Peyer's patch (tissue), 4 donors: Measurements from ENCODE around the gene GMIP. TPM values are rescaled to one million over a fixed set of nuclear protein-coding genes. Genes with fewer than 3 reads are reported as not detected.

Experiments used
- DNase-seq, 3 donors: peaks; one replicate each; pipeline ENCODE4 v3.0.0-alpha.2; 2017 to 2019
- H3K27ac ChIP-seq, 4 donors: fragments of 200-600 bp; sonication (generic); one replicate each; pipeline ENCODE4 v1.5.1; 2016 to 2019
- H3K27me3 ChIP-seq, 2 donors: fragments of 200-600 bp; sonication (generic); one replicate each; pipeline ENCODE4 v1.5.1; 2019
- H3K36me3 ChIP-seq, 3 donors: fragments of 200-600 bp; sonication (generic); one replicate each; pipeline ENCODE4 v1.5.1; 2016 to 2019
- H3K4me1 ChIP-seq, 4 donors: fragments of 200-600 bp; sonication (generic); one replicate each; pipeline ENCODE4 v1.5.1; 2016 to 2019
- H3K4me3 ChIP-seq, 4 donors: fragments of 200-600 bp; sonication (generic); 1 replicate in 3 of 4; 2 replicates in 1 of 4; pipeline ENCODE4 v1.5.1; 2016 to 2019; ENCODE audit warnings: mild to moderate bottlenecking in 1 of 4
- H3K9me3 ChIP-seq, 4 donors: fragments of 200-600 bp; sonication (generic); one replicate each; pipeline ENCODE4 v1.5.1; 2016 to 2019; ENCODE audit warnings: mild to moderate bottlenecking in 1 of 4
- CTCF ChIP-seq, 6 experiments: fragments of 450-650 bp in 4 of 6; fragments of 200-600 bp in 2 of 6; sonication (generic) in 1 of 6; IDR thresholded peaks; one replicate each; pipeline ENCODE4 v1.5.1; 2017 to 2019; ENCODE audit warnings: antibody characterized with exemption in 6 of 6, mild to moderate bottlenecking in 3 of 6, moderate library complexity in 1 of 6
- POLR2A ChIP-seq, 2 donors: fragments of 450-650 bp; IDR thresholded peaks; one replicate each; pipeline ENCODE4 v1.5.1; 2017; ENCODE audit warnings: antibody characterized with exemption in 2 of 2, mild to moderate bottlenecking in 2 of 2, moderate library complexity in 2 of 2
- total RNA-seq, 4 donors: library from RNA; depleted of rRNA; stranded (reverse); fragments of >200 nt; gene quantifications; one replicate each; pipeline ENCODE4 v1.1.0, GENCODE V29; 2016

GMIP gene
- total RNA-seq, 4 donors from 2014 or later: 28.0 to 66.8 (median 42.8) TPM

GRCh38 chr19:19661675-19662251, 18.3 kb upstream of the GMIP start:
- Histone ChIP-seq H3K4me3 (peak overlapping the region in 2 of 4 donors; percentile 13 to 84), H3K9me3 (no peaks in the 10 kb centered on the region), H3K4me1 (peaks cover 0 to 22% (median 8%) of the 10 kb centered on the region in 4 donors), H3K36me3 (peaks cover 0 to 37% (median 0%) of the 10 kb centered on the region in 3 donors), H3K27ac (peak overlapping the region in 3 of 4 donors; percentile 19 to 96 (median 95)), H3K27me3 (no peaks in the 10 kb centered on the region)
- peak in 2 of 3 donors; percentile 65 to 70 for DNase-seq
- TF ChIP-seq POLR2A (IDR thresholded peaks at IDR 0.05): no peak
- TF ChIP-seq CTCF (IDR thresholded peaks at IDR 0.05): no peak

- TF ChIP-seq CTCF (IDR thresholded peaks at IDR 0.05) (no peak), POLR2A (IDR thresholded peaks at IDR 0.05) (no peak)
- peaks cover 0 to 43% (median 0%) of the 10 kb centered on the region in 3 donors for H3K36me3 ChIP-seq
- H3K27ac ChIP-seq: peak overlapping the region in 3 of 4 donors; percentile 19 to 96 (median 95)
- no peak for DNase-seq
- peaks cover 0 to 22% (median 8%) of the 10 kb centered on the region in 4 donors for H3K4me1 ChIP-seq
- H3K27me3 ChIP-seq: no peaks in the 10 kb centered on the region
- peak overlapping the region in 1 of 4 donors; percentile 13 for H3K4me3 ChIP-seq
- H3K9me3 ChIP-seq: no peaks in the 10 kb centered on the region
These were observed 17.8 kb upstream of the GMIP start for GRCh38 chr19:19661141-19661674.

- no peak for DNase-seq
- H3K4me3 ChIP-seq: no peak overlapping the region
- H3K4me1 ChIP-seq: peaks cover 0 to 22% (median 8%) of the 10 kb centered on the region in 4 donors
- H3K36me3 ChIP-seq: peaks cover 0 to 58% (median 0%) of the 10 kb centered on the region in 3 donors
- no peak for TF ChIP-seq CTCF (IDR thresholded peaks at IDR 0.05)
- TF ChIP-seq POLR2A (IDR thresholded peaks at IDR 0.05): no peak
- no peak overlapping the region for H3K27ac ChIP-seq
- H3K27me3 ChIP-seq: no peaks in the 10 kb centered on the region
- no peaks in the 10 kb centered on the region for H3K9me3 ChIP-seq
These were observed 16.3 kb upstream of the GMIP start for GRCh38 chr19:19659646-19660245.

- H3K36me3 ChIP-seq: peaks cover 0 to 81% (median 0%) of the 10 kb centered on the region in 3 donors
- H3K9me3 ChIP-seq: no peaks in the 10 kb centered on the region
- TF ChIP-seq POLR2A (IDR thresholded peaks at IDR 0.05) (no peak), CTCF (IDR thresholded peaks at IDR 0.05) (no peak)
- H3K27ac ChIP-seq: no peak overlapping the region
- H3K4me1 ChIP-seq: peaks cover 0 to 15% (median 5%) of the 10 kb centered on the region in 4 donors
- no peak overlapping the region for H3K4me3 ChIP-seq
- H3K27me3 ChIP-seq: no peaks in the 10 kb centered on the region
- DNase-seq: no peak
These were observed 13.9 kb upstream of the GMIP start for GRCh38 chr19:19657397-19657783.

GRCh38 chr19:19656451-19657396, 13.3 kb upstream of the GMIP start:
- no peak for DNase-seq
- no peak overlapping the region for H3K4me3 ChIP-seq
- no peak for TF ChIP-seq POLR2A (IDR thresholded peaks at IDR 0.05)
- TF ChIP-seq CTCF (IDR thresholded peaks at IDR 0.05): no peak
- H3K4me1 ChIP-seq: peaks cover 0 to 9% (median 3%) of the 10 kb centered on the region in 4 donors
- H3K9me3 ChIP-seq: no peaks in the 10 kb centered on the region
- no peaks in the 10 kb centered on the region for H3K27me3 ChIP-seq
- H3K36me3 ChIP-seq: peaks cover 0 to 88% (median 0%) of the 10 kb centered on the region in 3 donors
- H3K27ac ChIP-seq: no peak overlapping the region
